GM18511 (cell line): ENCODE measurements around the gene PDLIM4.

Source experiments
- ATAC-seq: cut with Tn5 transposase; IDR thresholded peaks from one replicate; pipeline ENCODE4 v1.9.1; 2021; ENCODE audit warnings: mild to moderate bottlenecking, moderate library complexity; ENCODE audit not compliant: unreplicated experiment

PDLIM4 gene

GRCh38 chr5:132257131-132258101 is at the start of gene PDLIM4:
TSS of gene PDLIM4 (plus strand) at chr5:132257696. CDS start at chr5:132257735, 39 bp downstream.
- no peak for ATAC-seq

GRCh38 chr5:132207778-132208177 is 49.7 kb upstream of the PDLIM4 start:
- no peak for ATAC-seq

GRCh38 chr5:132209131-132209530 is 48.4 kb upstream of the PDLIM4 start:
- ATAC-seq = no peak

- no peak for ATAC-seq
These were observed 47.5 kb upstream of the PDLIM4 start for GRCh38 chr5:132209901-132210545.

GRCh38 chr5:132210944-132211343 is 46.6 kb upstream of the PDLIM4 start:
- no peak for ATAC-seq

- no peak for ATAC-seq
These were observed 45.7 kb upstream of the PDLIM4 start for GRCh38 chr5:132211787-132212186.

GRCh38 chr5:132213666-132214065 is 43.8 kb upstream of the PDLIM4 start:
- no peak for ATAC-seq

GRCh38 chr5:132214491-132214890 is 43.0 kb upstream of the PDLIM4 start:
- ATAC-seq = no peak

GRCh38 chr5:132215329-132215728 is 42.2 kb upstream of the PDLIM4 start:
- no peak for ATAC-seq

GRCh38 chr5:132218321-132218720 is 39.2 kb upstream of the PDLIM4 start:
- no peak for ATAC-seq

- no peak for ATAC-seq
These were observed 38.1 kb upstream of the PDLIM4 start for GRCh38 chr5:132219289-132219970.

- no peak for ATAC-seq
These were observed 37.5 kb upstream of the PDLIM4 start for GRCh38 chr5:132219981-132220380.

- no peak for ATAC-seq
These were observed 37.0 kb upstream of the PDLIM4 start for GRCh38 chr5:132220491-132220890.

- ATAC-seq = peak; percentile 30
These were observed 35.5 kb upstream of the PDLIM4 start for GRCh38 chr5:132221781-132222648.

GRCh38 chr5:132222649-132223038 is 34.9 kb upstream of the PDLIM4 start:
- peak; percentile 87 for ATAC-seq

GRCh38 chr5:132223861-132224260 is 33.6 kb upstream of the PDLIM4 start:
- no peak for ATAC-seq

- ATAC-seq = no peak
These were observed 32.8 kb upstream of the PDLIM4 start for GRCh38 chr5:132224716-132225115.

- no peak for ATAC-seq
These were observed 32.1 kb upstream of the PDLIM4 start for GRCh38 chr5:132225165-132226032.

GRCh38 chr5:132226516-132227234 is 30.8 kb upstream of the PDLIM4 start:
- no peak for ATAC-seq
